Smooth muscle cell (in vitro differentiated cells): ENCODE measurements around the gene FBXL17. TPM values are rescaled to one million over a fixed set of nuclear protein-coding genes. Genes with fewer than 3 reads are reported as not detected.

Experiments
- DNase-seq: peaks from one replicate; lab custom pipeline; 2025; ENCODE audit not compliant: unreplicated experiment; lab: John Stamatoyannopoulos, UW
- H2AFZ ChIP-seq: fragments of 200-600 bp; sonication (generic); 2 replicates; pipeline ENCODE4 v1.6.0; 2016; ENCODE audit warnings: antibody characterized with exemption, low read depth, mild to moderate bottlenecking
- H3F3A ChIP-seq: fragments of 200-600 bp; sonication (generic); 2 replicates; pipeline ENCODE4 v1.6.0; 2017; ENCODE audit warnings: antibody characterized with exemption, low read depth
- H3K27ac ChIP-seq: fragments of 200-600 bp; sonication (generic); 2 replicates; pipeline ENCODE4 v1.5.1; 2016; ENCODE audit warnings: low read depth, mild to moderate bottlenecking
- H3K27me3 ChIP-seq: fragments of 200-600 bp; sonication (generic); 2 replicates; pipeline ENCODE4 v1.6.1; 2016; ENCODE audit warnings: low read depth, mild to moderate bottlenecking
- H3K36me3 ChIP-seq: fragments of 200-600 bp; sonication (generic); 2 replicates; pipeline ENCODE4 v1.5.1; 2016; ENCODE audit warnings: low read depth
- H3K4me1 ChIP-seq: fragments of 200-600 bp; sonication (generic); 2 replicates; pipeline ENCODE4 v1.5.1; 2016; ENCODE audit warnings: low read depth
- H3K4me2 ChIP-seq: fragments of 200-600 bp; sonication (generic); 2 replicates; pipeline ENCODE4 v1.6.0; 2016; ENCODE audit warnings: mild to moderate bottlenecking
- H3K4me3 ChIP-seq: fragments of 200-600 bp; sonication (generic); 2 replicates; pipeline ENCODE4 v1.5.1; 2016; ENCODE audit warnings: mild to moderate bottlenecking
- H3K79me2 ChIP-seq: fragments of 200-600 bp; sonication (generic); 2 replicates; pipeline ENCODE4 v1.6.0; 2016; ENCODE audit warnings: low read depth, mild to moderate bottlenecking
- H3K9ac ChIP-seq: fragments of 200-600 bp; sonication (generic); 2 replicates; pipeline ENCODE4 v1.6.0; 2016; ENCODE audit warnings: low read depth
- H3K9me3 ChIP-seq: fragments of 200-600 bp; sonication (generic); replicated peaks from 2 replicates; pipeline ENCODE4 v1.5.1; 2016; ENCODE audit warnings: low read depth
- H4K20me1 ChIP-seq: fragments of 200-600 bp; sonication (generic); 2 replicates; pipeline ENCODE4 v1.6.0; 2016; ENCODE audit warnings: low read depth
- CTCF ChIP-seq: fragments of 200-600 bp; sonication (generic); IDR thresholded peaks from 2 replicates; pipeline ENCODE4 v1.5.1; 2017; ENCODE audit warnings: borderline replicate concordance, mild to moderate bottlenecking, antibody characterized with exemption; ENCODE audit not compliant: insufficient read depth, poor library complexity, severe bottlenecking
- WGBS: methylation state at CpG from one replicate; pipeline ENCODE4 v1.1.7; 2016; ENCODE audit warnings: low lambda C conversion rate; 5-methylcytosine and 5-hydroxymethylcytosine counted together
- polyA plus RNA-seq: library from polyadenylated mRNA; unstranded; fragments of >200 nt; fragmentation: Nextera tagmentation; extraction: Ambion mirVana; gene quantifications from 2 replicates; pipeline ENCODE4 v1.2.1, GENCODE V29; 2016
- total RNA-seq: library from RNA; depleted of rRNA; stranded (reverse); fragments of >200 nt; gene quantifications from 2 replicates; pipeline ENCODE4 v1.2.3, GENCODE V29; 2014

FBXL17 gene
- total and polyA plus RNA-seq, 2 experiments from 2014 or later: 5.4 to 16.0 TPM

- Histone ChIP-seq H3K4me3 (no peak overlapping the region), H3K9ac (no peak overlapping the region), H3K36me3 (no peaks in the 10 kb centered on the region), H3K27ac (no peak overlapping the region), H3K4me1 (peaks cover 7% of the 10 kb centered on the region), H3K27me3 (no peaks in the 10 kb centered on the region), H3K9me3 (no peaks in the 10 kb centered on the region), H4K20me1 (no peaks in the 10 kb centered on the region), H2AFZ (no peak overlapping the region), H3K4me2 (no peak overlapping the region), H3K79me2 (no peaks in the 10 kb centered on the region), H3F3A (no peaks in the 10 kb centered on the region)
- no peak for DNase-seq
- 95% methylated on average over 3 of the region's 3 CpGs for WGBS
- no peak for TF ChIP-seq CTCF
These were observed 375.1 kb downstream of the FBXL17 start for GRCh38 chr5:108006791-108007190.

- H3F3A ChIP-seq: no peaks in the 10 kb centered on the region
- no peak overlapping the region for H3K27ac ChIP-seq
- H3K79me2 ChIP-seq: no peaks in the 10 kb centered on the region
- WGBS: 82% methylated on average over 1 of the region's 1 CpG
- H3K36me3 ChIP-seq: no peaks in the 10 kb centered on the region
- H3K27me3 ChIP-seq: no peaks in the 10 kb centered on the region
- no peak overlapping the region for H2AFZ ChIP-seq
- no peak overlapping the region for H3K4me3 ChIP-seq
- H3K4me1 ChIP-seq: no peaks in the 10 kb centered on the region
- TF ChIP-seq CTCF: no peak
- no peaks in the 10 kb centered on the region for H3K9me3 ChIP-seq
- H3K4me2 ChIP-seq: no peak overlapping the region
- no peaks in the 10 kb centered on the region for H4K20me1 ChIP-seq
- no peak overlapping the region for H3K9ac ChIP-seq
- no peak for DNase-seq
These were observed 378.7 kb downstream of the FBXL17 start for GRCh38 chr5:108003178-108003577.

GRCh38 chr5:108001222-108001621, 380.7 kb downstream of the FBXL17 start:
- no peak overlapping the region for H2AFZ ChIP-seq
- H3K4me1 ChIP-seq: no peaks in the 10 kb centered on the region
- DNase-seq: no peak
- no peak overlapping the region for H3K9ac ChIP-seq
- no peaks in the 10 kb centered on the region for H3K9me3 ChIP-seq
- no peaks in the 10 kb centered on the region for H3K27me3 ChIP-seq
- no peaks in the 10 kb centered on the region for H3K36me3 ChIP-seq
- no peaks in the 10 kb centered on the region for H3F3A ChIP-seq
- no peaks in the 10 kb centered on the region for H3K79me2 ChIP-seq
- no peak overlapping the region for H3K27ac ChIP-seq
- TF ChIP-seq CTCF: no peak
- WGBS: 95% methylated on average over 4 of the region's 4 CpGs
- H3K4me2 ChIP-seq: no peak overlapping the region
- H3K4me3 ChIP-seq: no peak overlapping the region
- H4K20me1 ChIP-seq: no peaks in the 10 kb centered on the region

- no peaks in the 10 kb centered on the region for H3F3A ChIP-seq
- no peaks in the 10 kb centered on the region for H3K4me1 ChIP-seq
- TF ChIP-seq CTCF: no peak
- H3K36me3 ChIP-seq: no peaks in the 10 kb centered on the region
- H3K27ac ChIP-seq: no peak overlapping the region
- WGBS: 49% methylated on average over 4 of the region's 4 CpGs
- no peak overlapping the region for H3K9ac ChIP-seq
- no peaks in the 10 kb centered on the region for H3K79me2 ChIP-seq
- no peaks in the 10 kb centered on the region for H3K27me3 ChIP-seq
- no peak for DNase-seq
- H4K20me1 ChIP-seq: no peaks in the 10 kb centered on the region
- H2AFZ ChIP-seq: no peak overlapping the region
- no peak overlapping the region for H3K4me3 ChIP-seq
- H3K9me3 ChIP-seq: no peaks in the 10 kb centered on the region
- no peak overlapping the region for H3K4me2 ChIP-seq
These were observed 384.4 kb downstream of the FBXL17 start for GRCh38 chr5:107997338-107997980.
